Activated T-cell treated with anti-CD3 and anti-CD28 coated beads, Interleukin-2, amount 50 U/mL, for 1 hour (primary cell): ENCODE measurements around the gene INSR.

Source experiments
- DNase-seq: peaks from one replicate; pipeline ENCODE4 v3.0.0-alpha.2; 2020

The INSR gene

DNA sequence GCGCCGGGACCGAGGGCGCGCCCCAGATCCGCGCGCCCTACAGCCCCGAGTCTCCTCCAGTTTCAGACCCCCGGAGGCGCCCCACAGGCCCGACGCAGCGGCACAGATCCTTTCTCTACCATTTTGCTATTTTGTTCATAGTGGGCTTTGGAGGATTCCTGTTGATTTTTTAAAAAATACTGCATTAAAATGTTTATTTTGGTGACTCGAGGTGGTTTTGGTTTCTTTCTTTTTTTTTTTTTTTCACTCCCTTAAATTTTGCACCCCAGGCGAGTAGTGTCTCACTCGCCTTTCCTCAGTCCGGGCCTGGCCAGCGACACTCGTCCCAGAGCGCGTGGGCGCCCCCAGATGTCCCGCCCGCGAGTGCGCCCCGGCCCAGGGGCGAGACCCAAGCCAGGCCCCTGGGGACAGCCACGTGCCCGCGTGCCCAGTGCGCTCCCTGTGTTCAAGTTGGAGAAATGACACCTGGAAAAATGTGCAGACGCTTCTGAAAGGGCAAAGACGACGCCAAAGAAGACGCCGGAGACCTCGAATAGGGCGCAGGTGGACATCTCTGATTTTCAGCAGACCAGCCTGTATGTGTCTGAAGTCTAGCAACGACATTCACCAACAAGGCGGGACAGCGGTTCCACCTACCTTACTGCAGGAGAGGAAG lies 471 bp upstream of the INSR start:
- peak; percentile 18 for DNase-seq

DNA sequence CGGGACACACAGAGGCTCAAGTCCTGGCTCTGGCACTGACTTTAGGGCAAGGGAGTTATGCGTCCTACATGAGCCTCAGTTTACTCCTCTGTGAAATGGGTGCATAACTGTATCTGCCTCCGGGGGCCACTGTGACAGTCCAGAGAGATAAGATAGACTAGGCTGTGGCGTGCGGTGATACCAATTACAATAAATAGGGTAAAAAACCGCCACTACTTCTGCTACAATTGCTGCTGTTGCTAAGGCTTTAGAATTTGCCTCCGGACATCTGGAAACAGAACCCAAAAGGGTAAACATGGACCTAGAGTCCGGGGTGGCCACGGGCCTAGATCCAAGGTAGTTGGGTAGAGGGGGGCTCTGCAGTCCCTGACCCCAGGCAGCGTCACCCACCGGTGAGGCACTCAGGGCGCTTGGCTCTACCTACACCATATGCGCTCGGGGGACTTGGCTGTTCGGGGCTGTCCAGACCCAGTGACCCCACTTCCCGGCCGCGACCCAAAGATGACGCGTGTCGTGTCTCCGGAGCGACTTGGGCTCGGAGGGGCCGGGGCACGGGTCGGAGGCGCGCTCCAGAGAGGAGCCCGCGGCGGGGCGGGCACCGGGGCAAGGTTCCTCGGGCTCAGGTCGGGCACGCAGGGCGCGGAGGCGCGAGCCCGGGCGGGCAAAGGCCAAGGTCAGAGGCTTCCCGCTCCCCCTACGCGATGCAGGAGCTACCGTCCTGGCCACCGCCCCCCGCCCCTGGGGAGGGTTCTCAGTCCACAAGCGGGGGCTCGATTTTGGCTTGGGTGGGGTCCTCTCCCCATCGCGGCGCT lies 1.1 kb downstream of the INSR start:
- DNase-seq = peak; percentile 18

DNA sequence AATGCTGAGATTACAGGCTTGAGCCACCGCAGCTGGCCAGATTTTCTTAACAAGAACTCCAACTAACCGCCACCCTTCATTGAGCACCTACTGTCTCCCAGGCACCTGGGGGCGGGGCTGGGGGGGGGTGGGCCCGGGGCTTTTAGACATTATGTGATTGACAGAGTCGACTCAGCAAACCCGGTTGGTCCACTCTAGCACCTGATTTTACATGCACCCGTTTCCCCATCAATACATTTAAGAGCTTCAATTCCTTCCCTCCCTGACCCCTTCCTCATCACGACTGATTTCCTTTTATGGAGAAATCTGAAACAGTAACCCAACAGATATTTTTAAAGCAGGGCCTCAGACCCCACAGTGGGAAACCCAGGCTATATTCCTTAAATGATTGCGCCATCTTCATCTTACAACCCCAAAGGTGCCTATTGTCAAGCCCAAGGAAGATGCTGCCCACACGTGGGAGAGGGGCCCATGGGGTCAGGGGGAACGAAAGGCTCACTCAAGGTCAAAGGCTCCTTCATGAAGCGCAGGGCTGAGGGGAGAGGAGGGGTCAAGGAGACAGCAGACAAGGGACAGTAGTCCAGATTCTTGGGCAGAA lies 1.8 kb downstream of the INSR start:
- no peak for DNase-seq

DNA sequence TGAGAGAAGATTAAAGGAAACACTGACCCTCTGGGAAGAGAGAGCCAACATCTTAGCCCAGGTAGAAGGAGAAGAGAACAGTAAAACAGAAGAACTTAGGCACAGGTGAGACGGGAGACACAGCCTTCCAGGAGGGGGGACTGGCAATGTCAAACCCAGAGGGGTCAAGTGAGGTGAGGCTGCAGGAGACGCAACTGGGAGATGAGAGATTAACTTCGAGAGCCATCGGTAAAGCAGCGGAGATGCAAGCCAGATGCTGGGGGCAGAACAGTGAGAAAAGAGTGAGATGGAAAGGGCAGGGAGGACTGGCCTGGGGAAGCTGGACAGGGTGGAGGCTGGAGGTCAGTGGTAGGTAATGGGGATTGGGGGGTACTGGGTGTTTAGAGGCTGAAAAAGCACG lies 5.2 kb downstream of the INSR start:
- no peak for DNase-seq

DNA sequence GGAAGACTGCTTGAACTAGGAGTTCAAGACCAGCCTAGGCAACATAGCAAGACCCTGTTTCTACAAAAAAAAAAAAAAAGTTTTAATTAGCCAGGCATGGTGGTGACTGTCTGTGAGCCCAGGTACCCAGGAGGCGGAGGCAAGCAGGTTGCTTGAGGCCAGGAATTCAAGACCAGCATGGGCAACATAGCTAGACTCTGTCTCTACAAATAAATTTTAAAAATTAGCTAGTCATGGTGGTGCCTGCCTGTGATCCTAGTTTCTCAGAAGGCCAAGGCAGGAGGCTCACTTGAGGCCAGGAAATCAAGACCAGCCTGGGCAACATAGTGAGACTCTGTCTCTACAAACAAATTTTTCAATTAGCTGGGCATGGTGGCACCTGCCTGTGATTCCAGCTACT lies 6.1 kb downstream of the INSR start:
- no peak for DNase-seq

DNA sequence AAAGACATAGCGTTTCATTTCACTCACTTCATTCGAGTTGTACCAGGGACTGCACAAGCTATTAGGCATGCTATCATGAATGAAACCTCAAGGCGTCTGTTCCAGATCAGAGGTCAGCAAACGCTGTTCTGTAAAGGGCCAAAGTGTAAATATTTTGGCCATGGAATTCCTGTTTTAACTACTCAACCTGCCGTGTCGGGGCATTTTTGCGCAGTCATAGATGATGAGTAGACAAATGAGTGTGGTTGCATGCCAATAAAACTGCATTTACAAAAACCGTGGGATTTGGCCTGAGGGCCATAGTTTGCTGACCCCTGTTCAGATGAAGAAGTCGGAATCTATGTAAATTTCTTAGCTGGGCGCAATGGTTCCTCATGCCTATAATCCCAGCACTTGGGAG lies 6.5 kb downstream of the INSR start:
- no peak for DNase-seq

DNA sequence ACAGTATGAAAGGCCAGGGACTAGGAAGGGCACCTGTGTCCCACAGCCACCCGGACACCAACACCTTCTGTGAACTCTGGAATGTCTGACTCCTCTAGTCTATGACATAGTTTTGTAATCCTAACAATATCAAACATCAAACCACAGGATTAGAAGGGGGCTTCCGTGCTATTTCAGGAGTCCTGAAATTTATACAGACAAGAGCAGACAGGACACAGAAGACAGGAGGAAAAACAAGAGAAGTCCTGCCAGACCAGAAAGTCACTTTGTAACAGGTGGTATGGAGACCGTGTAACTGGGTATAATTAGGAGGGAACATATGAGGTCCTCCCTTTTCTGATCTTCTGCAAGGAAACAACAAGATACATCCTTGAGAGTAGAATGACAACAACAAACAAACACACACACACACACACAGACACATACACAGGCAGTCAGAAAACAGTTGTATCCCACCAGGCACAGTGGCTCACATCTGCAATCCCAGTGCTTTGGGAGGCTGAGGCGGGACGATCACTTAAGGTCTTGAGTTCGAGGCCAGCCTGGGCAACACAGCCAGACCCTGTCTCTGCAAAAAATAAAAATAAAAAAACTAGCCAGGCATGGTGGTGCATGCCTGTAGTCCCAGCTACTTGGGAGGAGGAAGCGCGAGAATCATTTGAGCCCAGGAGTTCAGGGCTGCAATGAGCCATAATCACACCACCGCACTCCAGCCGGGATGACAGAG lies 13.1 kb downstream of the INSR start:
- no peak for DNase-seq

DNA sequence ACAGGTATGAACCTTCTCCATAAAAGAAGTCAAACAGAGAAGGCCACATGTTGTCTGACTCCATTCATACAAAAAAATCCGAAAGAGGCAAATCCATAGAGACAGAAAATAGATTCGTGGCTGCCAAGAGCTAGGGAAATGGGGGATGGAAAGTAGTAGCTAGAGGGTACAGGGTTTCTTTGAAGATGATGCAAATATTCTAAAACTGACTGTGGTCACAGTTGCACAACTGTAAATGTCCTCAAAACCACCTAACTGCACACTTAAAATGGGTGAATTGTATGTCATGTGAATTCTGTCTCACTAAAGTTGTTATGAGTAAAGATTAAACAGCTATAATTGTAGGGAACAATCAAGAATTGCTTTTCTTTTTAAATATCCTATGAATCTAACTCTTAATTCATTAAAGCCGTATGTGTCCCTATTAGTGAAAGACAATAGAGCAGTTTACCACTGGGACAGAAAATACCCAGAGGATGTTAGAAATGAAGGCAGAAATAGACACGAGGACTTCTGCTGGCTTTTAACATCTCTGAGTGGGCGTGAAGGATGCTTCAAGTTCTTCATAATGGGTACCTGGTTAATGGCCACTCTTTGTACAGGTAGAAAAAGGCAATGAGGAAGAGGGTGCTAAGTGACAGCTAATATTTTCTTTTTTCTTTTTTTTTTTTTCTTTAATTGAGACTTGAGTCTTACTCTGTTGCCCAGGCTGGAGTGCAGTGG lies 21.2 kb downstream of the INSR start:
- DNase-seq = no peak

DNA sequence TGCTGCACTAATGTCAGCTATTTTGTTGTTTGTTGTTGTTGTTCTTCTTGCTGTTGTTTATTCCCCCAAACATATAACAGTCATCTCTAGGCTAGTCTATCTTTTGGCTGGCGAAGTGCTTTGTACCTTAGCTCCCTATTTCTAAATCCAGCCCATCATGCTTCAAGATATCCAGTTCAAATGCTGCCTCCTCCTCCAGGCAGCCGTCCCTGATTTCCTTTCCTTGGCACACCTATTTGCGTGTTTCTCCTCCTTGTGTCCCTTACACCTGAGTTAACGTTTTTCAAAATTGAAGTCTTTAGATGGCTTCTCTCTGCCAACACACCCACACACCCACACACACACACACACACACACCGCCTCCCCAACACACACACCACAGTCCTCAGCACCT lies 25.5 kb downstream of the INSR start:
- no peak for DNase-seq

DNA sequence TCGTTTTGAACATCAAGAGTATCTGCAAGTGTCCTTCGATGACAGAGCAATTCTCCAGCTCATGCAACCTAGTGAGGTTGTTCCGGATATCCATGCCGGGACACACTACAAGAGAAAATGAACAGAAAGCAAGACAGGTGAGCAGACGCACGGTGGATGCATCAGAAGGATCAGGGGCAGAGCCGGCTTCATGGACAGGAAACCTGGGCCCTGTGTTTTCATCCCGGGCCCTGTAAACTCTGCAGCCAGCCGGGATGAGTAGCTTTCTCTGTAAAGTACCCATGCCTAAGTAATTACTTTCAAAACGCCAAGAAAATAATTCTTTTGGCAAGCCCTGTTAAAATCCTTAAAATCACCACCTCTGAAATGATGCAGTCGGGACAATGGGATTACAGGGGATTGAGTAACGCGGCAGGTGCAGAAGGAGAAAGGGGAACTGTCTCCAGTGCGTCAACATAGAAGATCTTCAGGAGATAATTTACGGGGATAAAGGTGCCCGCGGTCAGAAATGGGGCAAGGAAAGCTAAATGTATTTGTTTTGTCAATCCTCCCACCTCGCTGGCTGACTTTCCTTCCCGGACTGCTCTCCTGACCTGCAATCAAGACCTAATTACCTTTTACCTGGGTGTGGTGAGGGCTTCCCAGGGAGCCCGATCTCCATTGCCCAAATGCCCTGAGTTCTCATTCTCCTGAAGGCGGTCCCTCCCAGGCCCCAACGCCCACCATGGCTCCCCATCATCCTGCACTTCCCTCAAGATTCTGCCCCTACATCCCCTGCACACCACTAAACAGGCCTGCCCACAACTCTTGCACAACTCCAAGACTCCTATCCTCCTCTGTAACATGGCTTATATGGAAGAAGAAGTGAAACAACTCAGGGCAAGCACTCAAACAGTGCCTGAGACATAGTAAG lies 26.2 kb downstream of the INSR start:
- DNase-seq = no peak

DNA sequence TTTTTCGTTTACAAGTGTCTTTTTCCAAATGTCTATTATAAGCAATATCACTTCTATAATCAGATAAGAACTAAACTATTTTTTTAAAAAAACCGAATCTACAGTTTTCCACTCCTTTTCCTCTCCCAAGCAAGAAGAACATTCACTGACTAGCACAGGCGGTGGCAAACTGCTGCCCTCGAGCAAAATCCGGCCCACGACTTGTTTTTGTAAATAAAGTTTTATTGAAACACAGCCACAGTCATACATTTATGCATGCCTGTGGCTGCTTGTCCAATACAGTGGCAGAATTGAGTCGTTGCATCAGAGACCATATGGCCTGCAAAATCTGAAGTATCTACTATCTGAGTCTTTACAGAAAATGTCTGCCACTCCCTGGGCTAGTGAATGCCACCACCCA lies 27.4 kb downstream of the INSR start:
- no peak for DNase-seq

DNA sequence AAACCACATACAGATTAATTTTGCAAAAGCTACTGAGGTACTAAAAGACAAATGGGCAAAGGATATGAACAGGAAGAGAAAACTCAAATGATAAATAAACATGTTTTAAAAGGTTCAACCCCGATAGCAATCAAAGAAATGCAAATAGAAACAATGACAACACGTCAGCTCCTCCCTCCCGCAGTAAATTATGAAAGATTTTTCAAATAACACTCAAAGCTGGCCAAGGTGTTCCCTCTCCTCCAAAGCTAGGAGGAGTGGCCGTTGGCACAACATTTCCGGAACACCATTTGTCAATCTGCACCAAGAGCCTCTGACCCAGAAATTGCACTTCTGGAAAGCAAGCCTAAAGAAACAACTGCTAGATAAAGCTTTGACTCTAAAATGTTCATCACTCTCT lies 28.3 kb downstream of the INSR start:
- no peak for DNase-seq

DNA sequence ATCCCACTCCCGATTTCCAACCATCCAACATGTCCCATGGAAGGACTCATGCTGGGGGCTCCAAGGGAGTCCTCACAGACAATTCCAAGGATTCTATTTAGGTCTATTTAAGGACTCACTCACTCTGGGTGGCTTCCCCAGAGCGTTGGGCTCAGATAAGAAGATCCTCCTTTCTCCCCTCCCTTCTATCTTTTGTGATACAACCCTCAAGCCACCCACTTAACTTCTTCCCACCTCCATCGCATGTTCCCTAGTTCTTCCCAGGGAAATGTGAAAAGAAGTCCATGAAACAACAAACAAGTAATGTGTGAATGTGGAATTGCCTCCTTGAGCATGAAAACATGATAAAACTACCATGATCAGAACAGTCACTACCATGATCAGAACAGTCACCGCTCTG lies 29.4 kb downstream of the INSR start:
- no peak for DNase-seq

DNA sequence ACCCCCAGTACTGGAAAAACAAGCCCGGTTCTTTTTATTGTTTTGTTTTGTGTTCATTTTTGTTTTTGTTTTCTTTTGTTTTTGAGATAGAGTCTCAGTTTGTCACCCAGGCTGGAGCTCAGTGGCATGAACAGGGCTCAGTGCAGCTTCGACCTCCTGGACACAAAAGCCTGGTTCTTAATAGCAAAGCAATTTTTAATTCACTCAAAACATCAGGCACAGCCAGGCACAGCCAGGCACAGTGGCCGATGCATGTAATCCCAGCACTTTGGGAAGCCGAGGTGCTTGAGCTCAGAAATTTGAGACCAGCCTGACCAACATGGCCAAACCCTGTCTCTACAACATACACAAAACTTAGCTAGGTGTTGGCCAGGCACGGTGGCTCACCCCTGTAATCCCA lies 30.7 kb downstream of the INSR start:
- DNase-seq = no peak

DNA sequence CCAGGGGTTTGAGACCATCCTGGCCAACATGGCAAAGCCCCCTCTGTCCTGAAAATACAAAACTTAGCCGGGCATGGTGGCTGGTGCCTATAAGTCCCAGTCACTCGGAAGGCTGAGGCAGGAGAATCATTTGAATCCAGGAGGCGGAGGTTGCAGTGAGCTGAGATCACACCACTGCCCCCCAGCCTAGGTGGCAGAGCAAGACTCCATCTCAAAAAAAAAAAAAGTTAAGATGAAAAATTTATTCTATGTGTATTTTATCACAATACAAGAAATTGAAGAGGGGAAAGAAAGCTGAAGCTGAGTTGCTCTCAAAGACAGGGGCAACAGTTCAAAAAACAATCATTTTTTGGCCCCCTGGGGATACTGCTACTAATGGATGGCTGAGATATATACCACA lies 31.1 kb downstream of the INSR start:
- DNase-seq = no peak

DNA sequence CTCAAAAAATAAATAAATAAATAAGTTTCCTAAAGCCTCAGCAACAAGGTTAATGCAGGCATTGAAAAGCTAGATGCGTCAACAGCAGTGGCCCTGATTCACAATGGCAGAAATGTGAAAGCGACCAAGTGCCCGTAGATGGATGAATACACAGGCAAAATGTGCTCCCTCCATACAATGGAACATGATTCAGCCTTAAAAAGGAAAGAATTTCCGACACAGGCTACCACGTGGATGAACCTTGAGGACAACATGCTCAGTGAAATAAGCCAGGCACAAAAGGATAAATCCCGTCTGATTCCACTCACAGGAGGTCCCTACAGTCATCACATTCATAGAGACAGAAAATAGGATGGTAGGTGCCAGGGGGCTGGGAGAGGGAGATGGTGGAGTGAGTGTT lies 31.7 kb downstream of the INSR start:
- no peak for DNase-seq

DNA sequence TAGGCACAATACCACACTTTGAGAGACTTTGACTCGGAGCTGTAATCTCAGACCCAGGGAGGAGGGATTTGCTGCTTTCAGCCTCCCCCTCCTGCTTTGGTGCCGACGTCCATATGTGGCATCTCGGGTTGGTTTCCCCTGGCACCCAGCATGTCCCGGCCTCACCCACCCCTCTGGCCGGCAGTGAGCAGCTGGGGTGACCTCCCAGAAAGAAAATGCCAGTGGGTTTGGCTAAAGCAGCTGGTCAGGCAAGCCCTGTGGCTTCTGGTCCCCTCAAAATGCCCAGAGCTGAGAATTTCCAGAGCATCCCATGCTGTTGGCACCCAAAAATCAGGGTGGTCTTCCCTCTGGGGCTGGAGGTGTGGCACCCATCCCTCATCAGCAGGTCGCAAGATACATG lies 34.1 kb downstream of the INSR start:
- DNase-seq = no peak

DNA sequence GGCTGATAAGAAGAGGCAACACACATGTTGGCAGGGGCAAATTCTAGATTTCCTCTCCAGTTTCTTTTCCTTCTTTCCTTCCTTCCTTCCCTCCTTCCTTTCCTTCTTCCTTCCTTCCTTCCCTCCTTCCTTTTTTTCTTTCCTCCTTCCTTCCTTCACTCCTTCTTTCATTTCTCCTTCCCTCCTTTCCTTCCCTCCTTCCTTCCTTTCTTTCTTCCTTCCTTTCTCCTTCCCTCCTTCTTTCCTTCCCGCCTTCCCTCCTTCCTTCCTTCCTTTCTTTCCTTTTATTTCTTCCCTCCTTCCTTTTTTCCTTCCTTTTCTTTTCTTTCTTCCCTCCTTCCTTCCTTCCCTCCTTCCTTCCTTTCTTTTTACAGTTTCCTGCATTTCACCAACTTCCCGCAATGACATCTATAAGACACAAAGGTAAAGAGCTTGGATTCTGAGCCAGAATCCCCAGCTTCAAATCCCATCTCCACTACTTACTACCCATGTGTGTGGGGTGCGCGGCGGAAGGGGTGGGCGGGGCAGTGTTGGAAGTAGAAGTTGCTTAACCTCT lies 35.3 kb downstream of the INSR start:
- DNase-seq = no peak

DNA sequence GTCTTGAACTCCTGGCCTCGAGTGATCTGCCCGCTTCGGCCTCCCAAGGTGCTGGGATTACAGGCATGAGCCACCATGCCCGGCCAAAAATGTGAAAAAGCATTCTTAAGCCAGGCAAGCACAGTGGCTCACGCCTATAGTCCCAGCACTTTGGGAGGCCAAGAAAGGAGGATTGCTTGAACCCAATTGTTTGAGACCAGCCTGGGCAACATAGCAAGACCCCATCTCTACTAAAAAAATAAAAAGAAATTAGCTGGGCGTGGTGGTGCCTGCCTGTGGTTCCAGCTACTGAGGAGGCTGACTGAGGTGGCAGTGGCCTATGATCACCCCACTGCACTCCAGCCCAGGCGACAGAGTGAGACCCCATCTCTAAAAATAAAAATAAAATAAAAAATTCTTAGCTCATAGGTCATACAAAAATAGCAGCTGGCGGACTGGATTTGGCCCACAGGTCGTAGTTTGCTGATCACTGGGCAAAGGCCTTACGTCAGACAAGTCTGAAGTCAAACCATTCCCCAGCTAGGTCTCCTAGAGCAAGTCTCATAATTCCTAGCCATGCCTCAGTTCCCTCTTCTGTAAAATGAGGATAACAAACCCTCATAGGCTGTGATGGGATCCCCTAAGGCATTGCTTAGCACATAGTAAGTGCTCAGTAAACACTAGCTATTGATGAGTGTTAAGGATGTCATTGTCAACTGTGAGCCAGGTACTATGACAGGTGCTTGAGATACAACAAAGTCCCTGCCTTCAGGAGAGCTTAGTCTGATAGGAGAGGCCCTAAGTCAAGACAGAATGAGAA lies 36.0 kb downstream of the INSR start:
- DNase-seq = no peak

DNA sequence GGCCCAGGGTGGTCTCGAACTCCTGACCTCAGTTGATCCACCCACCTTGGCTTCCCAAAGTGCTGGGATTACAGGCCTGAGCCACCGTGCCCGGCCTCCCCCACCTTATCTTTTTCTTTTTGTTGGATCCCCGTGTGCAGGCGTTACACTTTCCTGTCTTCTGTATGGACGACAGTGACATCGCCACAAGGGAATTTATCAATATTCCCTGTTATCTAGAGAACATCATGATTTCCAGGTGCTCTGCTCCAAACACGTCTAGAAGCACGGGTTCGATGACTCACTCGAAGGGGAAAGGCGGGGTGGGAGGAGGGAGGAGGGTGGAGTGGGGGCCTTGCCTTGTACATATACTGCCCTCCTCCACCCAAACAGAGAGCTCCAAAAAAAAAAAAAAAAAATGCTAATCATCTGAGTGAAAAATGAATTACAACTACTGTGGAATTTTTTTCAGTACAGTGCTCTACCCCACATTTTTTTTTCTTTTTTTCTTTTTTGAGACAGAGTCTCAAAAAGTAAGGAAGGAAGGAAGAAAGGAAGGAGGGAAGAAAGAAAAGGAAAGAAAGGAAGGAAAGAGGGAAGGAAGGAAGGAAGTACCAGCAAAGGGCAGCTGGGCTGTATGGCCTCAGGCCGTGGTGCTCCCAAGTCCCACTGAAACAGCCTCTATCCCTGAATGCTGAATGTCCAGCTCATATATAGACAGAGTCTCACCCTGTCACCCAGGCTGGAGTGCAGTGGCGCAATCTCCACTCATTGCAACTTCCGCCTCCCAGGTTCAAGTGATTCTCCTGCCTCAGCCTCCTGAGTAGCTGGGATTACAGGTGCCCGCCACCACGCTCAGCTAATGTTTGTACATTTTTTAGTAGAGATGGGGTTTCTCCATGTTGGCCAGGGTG lies 36.8 kb downstream of the INSR start:
- DNase-seq = no peak
